Measurements from ENCODE around the gene GALNT13.
"Not testable (repeated sequence)": the region's sequence is repeated elsewhere in the genome, so short reads cannot be mapped to it uniquely, and the experiment has no call there.

GALNT13 gene

DNA sequence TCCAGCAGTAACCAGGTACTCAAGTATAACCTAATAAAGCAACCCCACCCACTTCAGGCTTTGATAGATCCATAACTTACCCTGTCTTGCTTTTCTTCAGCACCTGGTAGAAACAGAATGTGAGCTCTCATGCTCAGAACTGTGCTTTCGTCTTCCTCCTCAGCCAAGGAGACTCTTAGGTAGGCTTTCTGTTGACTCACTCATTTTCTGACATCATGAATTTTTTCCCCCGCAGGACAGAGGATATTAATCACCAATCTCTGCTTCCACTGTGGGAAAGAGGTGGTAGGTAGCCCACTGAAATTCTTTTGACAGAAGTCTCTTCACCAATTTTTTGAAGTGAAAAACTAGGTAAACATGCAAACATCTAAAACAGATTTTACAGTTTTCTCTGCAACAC, 585.6 kb downstream of the GALNT13 start:
- no peaks in the 10 kb centered on the region for H3K4me1 ChIP-seq (ENCODE audit: insufficient read depth, poor library complexity, severe bottlenecking)
- H3K27ac ChIP-seq (ENCODE audit: poor library complexity, severe bottlenecking) = no peak overlapping the region
- no peaks in the 10 kb centered on the region for H3K27me3 ChIP-seq (ENCODE audit: insufficient read depth, poor library complexity, severe bottlenecking)
- H3K4me3 ChIP-seq (ENCODE audit: severe bottlenecking) = no peak overlapping the region
- ATAC-seq (ENCODE audit: low read depth) (no peak), DNase-seq (ENCODE audit: low spot score) (no peak)
- no peaks in the 10 kb centered on the region for H3K9me3 ChIP-seq (ENCODE audit: severe bottlenecking)
- TF ChIP-seq, protein P1, sequence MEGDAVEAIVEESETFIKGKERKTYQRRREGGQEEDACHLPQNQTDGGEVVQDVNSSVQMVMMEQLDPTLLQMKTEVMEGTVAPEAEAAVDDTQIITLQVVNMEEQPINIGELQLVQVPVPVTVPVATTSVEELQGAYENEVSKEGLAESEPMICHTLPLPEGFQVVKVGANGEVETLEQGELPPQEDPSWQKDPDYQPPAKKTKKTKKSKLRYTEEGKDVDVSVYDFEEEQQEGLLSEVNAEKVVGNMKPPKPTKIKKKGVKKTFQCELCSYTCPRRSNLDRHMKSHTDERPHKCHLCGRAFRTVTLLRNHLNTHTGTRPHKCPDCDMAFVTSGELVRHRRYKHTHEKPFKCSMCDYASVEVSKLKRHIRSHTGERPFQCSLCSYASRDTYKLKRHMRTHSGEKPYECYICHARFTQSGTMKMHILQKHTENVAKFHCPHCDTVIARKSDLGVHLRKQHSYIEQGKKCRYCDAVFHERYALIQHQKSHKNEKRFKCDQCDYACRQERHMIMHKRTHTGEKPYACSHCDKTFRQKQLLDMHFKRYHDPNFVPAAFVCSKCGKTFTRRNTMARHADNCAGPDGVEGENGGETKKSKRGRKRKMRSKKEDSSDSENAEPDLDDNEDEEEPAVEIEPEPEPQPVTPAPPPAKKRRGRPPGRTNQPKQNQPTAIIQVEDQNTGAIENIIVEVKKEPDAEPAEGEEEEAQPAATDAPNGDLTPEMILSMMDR (IDR thresholded peaks at IDR 0.05; ENCODE audit: poor library complexity, severe bottlenecking) = no peak
- H3K36me3 ChIP-seq (ENCODE audit: low read depth) = no peaks in the 10 kb centered on the region

DNA sequence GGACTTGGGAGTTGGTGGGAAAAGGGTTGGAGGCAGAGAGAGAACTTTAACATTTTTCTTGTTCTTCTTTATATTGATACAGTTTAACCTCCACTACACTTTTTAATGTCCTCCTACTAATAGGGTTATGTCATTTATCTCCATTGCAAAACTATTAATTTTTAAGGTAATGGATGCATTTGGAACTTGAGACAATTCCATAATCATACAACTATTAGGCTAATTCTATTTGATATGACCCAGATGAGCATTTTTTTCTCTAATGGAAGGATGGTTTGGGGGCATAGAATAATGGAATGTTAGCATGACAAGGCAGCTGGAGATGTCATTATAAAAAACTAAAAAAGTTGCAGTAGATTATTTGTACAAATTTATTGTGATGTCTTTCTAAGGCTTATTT, 587.6 kb downstream of the GALNT13 start:
- DNase-seq (ENCODE audit: low spot score) (no peak), ATAC-seq (ENCODE audit: low read depth) (no peak)
- no peaks in the 10 kb centered on the region for H3K9me3 ChIP-seq (ENCODE audit: severe bottlenecking)
- H3K27ac ChIP-seq (ENCODE audit: poor library complexity, severe bottlenecking) = no peak overlapping the region
- no peaks in the 10 kb centered on the region for H3K36me3 ChIP-seq (ENCODE audit: low read depth)
- TF ChIP-seq, protein P1 (IDR thresholded peaks at IDR 0.05; ENCODE audit: poor library complexity, severe bottlenecking) = no peak
- H3K4me1 ChIP-seq (ENCODE audit: insufficient read depth, poor library complexity, severe bottlenecking) = no peaks in the 10 kb centered on the region
- no peak overlapping the region for H3K4me3 ChIP-seq (ENCODE audit: severe bottlenecking)
- H3K27me3 ChIP-seq (ENCODE audit: insufficient read depth, poor library complexity, severe bottlenecking) = no peaks in the 10 kb centered on the region

DNA sequence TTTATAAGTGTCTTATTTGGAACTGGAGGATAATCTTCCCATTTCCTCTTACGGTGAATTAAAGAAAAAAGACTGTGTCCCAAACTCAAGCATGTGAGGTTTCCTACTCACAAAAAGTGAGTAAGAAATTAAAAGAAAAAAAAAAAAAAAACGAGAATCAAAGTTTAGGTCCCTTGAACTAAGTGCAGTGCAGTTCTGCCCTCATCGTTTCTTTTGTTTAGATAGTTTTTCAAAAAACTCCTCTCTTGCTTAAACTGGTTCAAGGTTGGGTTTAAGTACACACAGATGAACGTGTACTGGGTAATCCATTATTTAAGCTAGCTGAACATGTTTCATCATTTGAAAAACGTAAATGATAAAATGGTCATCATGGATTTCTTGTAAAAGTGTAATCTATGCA, 590.9 kb downstream of the GALNT13 start:
- H3K27ac ChIP-seq (ENCODE audit: poor library complexity, severe bottlenecking) = no peak overlapping the region
- no peaks in the 10 kb centered on the region for H3K27me3 ChIP-seq (ENCODE audit: insufficient read depth, poor library complexity, severe bottlenecking)
- H3K4me3 ChIP-seq (ENCODE audit: severe bottlenecking) = no peak overlapping the region
- H3K36me3 ChIP-seq (ENCODE audit: low read depth) = no peaks in the 10 kb centered on the region
- ATAC-seq (ENCODE audit: low read depth) (no peak), DNase-seq (ENCODE audit: low spot score) (no peak)
- TF ChIP-seq, protein P1 (IDR thresholded peaks at IDR 0.05; ENCODE audit: poor library complexity, severe bottlenecking) = no peak
- no peaks in the 10 kb centered on the region for H3K4me1 ChIP-seq (ENCODE audit: insufficient read depth, poor library complexity, severe bottlenecking)
- H3K9me3 ChIP-seq (ENCODE audit: severe bottlenecking) = no peaks in the 10 kb centered on the region

DNA sequence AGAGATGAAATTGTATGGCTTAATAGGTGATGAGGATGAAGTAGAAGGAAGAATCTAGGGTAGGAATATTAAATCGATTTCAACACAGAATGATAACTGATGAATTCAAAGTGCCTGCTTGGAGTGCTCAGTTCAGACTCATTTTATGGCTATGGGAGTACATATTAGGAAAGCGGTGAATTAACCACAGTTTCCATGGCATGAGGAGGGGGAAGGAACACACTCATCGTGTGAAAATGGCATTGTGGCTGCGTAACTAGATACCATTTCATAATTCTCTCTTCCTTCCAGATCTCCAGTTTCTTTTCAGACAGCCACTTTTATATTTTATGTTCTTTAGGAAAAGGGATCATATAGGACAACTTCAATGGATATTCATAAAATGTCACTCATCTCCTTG, 594.5 kb downstream of the GALNT13 start:
- Histone ChIP-seq H3K4me3 (ENCODE audit: severe bottlenecking) (no peak overlapping the region), H3K9me3 (ENCODE audit: severe bottlenecking) (no peaks in the 10 kb centered on the region), H3K36me3 (ENCODE audit: low read depth) (no peaks in the 10 kb centered on the region), H3K27me3 (ENCODE audit: insufficient read depth, poor library complexity, severe bottlenecking) (no peaks in the 10 kb centered on the region), H3K4me1 (ENCODE audit: insufficient read depth, poor library complexity, severe bottlenecking) (no peaks in the 10 kb centered on the region), H3K27ac (ENCODE audit: poor library complexity, severe bottlenecking) (no peak overlapping the region)
- no peak for ATAC-seq (ENCODE audit: low read depth)
- no peak for DNase-seq (ENCODE audit: low spot score)
- TF ChIP-seq, protein P1 (IDR thresholded peaks at IDR 0.05; ENCODE audit: poor library complexity, severe bottlenecking) = no peak

DNA sequence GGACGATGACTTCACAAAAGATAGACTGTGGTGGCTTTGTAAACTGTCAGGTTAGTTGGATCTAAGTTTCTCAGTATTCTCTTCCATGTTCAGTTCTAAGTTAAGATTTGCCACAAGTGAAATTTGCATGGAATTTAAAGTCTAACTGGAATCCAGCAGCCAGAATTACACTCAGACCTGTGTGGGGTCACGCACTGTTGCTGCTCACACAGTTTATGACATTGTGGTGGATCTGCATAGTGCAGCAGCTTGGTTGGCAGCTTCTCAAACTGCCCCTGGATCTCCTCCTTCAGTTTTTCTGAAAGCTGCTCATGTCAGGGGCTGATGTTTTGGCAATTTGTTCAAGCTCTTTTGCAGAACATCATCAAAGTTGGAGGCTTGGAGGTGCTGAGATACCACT, 598.7 kb downstream of the GALNT13 start:
- ATAC-seq (ENCODE audit: low read depth) = no peak
- H3K27ac ChIP-seq (ENCODE audit: poor library complexity, severe bottlenecking) = no peak overlapping the region
- no peaks in the 10 kb centered on the region for H3K4me1 ChIP-seq (ENCODE audit: insufficient read depth, poor library complexity, severe bottlenecking)
- H3K4me3 ChIP-seq (ENCODE audit: severe bottlenecking) = no peak overlapping the region
- no peaks in the 10 kb centered on the region for H3K27me3 ChIP-seq (ENCODE audit: insufficient read depth, poor library complexity, severe bottlenecking)
- DNase-seq (ENCODE audit: low spot score) = no peak
- TF ChIP-seq, protein P1 (IDR thresholded peaks at IDR 0.05; ENCODE audit: poor library complexity, severe bottlenecking) = no peak
- H3K9me3 ChIP-seq (ENCODE audit: severe bottlenecking) = peaks cover 2% of the 10 kb centered on the region
- no peaks in the 10 kb centered on the region for H3K36me3 ChIP-seq (ENCODE audit: low read depth)

DNA sequence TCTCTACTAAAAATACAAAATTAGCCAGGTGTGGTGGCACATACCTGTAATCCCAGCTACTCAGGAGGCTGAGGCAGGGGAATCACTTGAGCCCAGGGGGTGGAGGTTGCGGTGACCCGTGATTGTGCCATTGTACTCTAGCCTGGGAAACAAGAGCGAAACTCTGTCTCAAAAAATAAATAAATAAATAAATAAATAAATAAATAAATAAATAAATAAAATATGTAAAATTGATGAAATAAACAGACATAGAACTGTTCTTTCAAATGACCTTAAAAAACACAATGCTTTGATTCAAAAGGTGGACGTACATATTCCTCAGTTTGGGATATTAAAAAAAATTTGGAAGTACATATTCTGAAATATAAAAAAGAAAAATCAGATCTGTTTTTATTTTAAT, 599.8 kb downstream of the GALNT13 start:
- DNase-seq (ENCODE audit: low spot score); H3K4me3 ChIP-seq (ENCODE audit: severe bottlenecking); H3K4me1 ChIP-seq (ENCODE audit: insufficient read depth, poor library complexity, severe bottlenecking); H3K27ac ChIP-seq (ENCODE audit: poor library complexity, severe bottlenecking); H3K9me3 ChIP-seq (ENCODE audit: severe bottlenecking); ATAC-seq (ENCODE audit: low read depth); H3K27me3 ChIP-seq (ENCODE audit: insufficient read depth, poor library complexity, severe bottlenecking); H3K36me3 ChIP-seq (ENCODE audit: low read depth): not testable (repeated sequence)

Measured in RWPE2 (cell line).